GM06990 (cell line): ENCODE results near the gene SNTG2.

Source experiments
- DNase-seq: peaks from one replicate; pipeline ENCODE4 v3.0.0-alpha.2; 2011; ENCODE audit not compliant: insufficient read length; ENCODE audit errors: extremely low read depth
- H3K27me3 ChIP-seq: replicated peaks from 2 replicates; pipeline ENCODE4 v1.6.0; 2011; ENCODE audit warnings: low read length; ENCODE audit not compliant: control insufficient read depth, insufficient read depth
- H3K36me3 ChIP-seq: 2 replicates; pipeline ENCODE4 v1.5.1; 2011; ENCODE audit warnings: low read length; ENCODE audit not compliant: control insufficient read depth, insufficient read depth
- H3K4me3 ChIP-seq: replicated peaks from 2 replicates; pipeline ENCODE4 v1.5.1; 2011; ENCODE audit warnings: low read depth, mild to moderate bottlenecking, control low read depth, low read length
- CTCF ChIP-seq: IDR thresholded peaks from 2 replicates; pipeline ENCODE4 v1.5.1; 2011; ENCODE audit warnings: low read length, control low read depth, mild to moderate bottlenecking, inconsistent platforms; ENCODE audit not compliant: insufficient read depth, poor library complexity, severe bottlenecking

Gene SNTG2

GRCh38 chr2:946073-946948 is 4.3 kb upstream of the SNTG2 start:
- Histone ChIP-seq H3K27me3 (no peaks in the 10 kb centered on the region), H3K4me3 (peak overlapping the region; percentile 36; the same call in 1 of the 2 replicates), H3K36me3 (no peaks in the 10 kb centered on the region)
- no peak for TF ChIP-seq CTCF
- DNase-seq: no peak

- no peak for DNase-seq
These were observed 1.1 kb upstream of the SNTG2 start for GRCh38 chr2:949384-950079.

GRCh38 chr2:951224-952006 is 766 bp downstream of the SNTG2 start:
- H3K27me3 ChIP-seq: no peaks in the 10 kb centered on the region
- DNase-seq: no peak
- no peak for TF ChIP-seq CTCF
- H3K4me3 ChIP-seq: no peak overlapping the region
- no peaks in the 10 kb centered on the region for H3K36me3 ChIP-seq

More at GRCh38 chr2:949384-950079, 1.1 kb upstream of the SNTG2 start:
- H3K36me3 ChIP-seq: no peaks in the 10 kb centered on the region
- peak overlapping the region; percentile 31 for H3K4me3 ChIP-seq
- no peaks in the 10 kb centered on the region for H3K27me3 ChIP-seq
- TF ChIP-seq CTCF: no peak

- H3K27me3 ChIP-seq: no peaks in the 10 kb centered on the region
- no peak for TF ChIP-seq CTCF
- H3K36me3 ChIP-seq: no peaks in the 10 kb centered on the region
- no peak for DNase-seq
- no peak overlapping the region for H3K4me3 ChIP-seq
These were observed 2.8 kb downstream of the SNTG2 start for GRCh38 chr2:953408-953807.

GRCh38 chr2:953975-954686 is 3.5 kb downstream of the SNTG2 start:
- no peak for DNase-seq
- Histone ChIP-seq H3K4me3 (no peak overlapping the region), H3K36me3 (no peaks in the 10 kb centered on the region), H3K27me3 (no peaks in the 10 kb centered on the region)
- TF ChIP-seq CTCF: no peak
